ENCODE results near the gene ROCK2. TPM values are rescaled to one million over a fixed set of nuclear protein-coding genes. Genes with fewer than 3 reads are reported as not detected.

ROCK2 gene
- total and polyA plus RNA-seq, 2 donors (not counting 1 experiment from before 2014, with no cell fraction given): 2.3 to 30.2 TPM

GRCh38 chr2:11213090-11213638 lies 131.3 kb downstream of the ROCK2 start:
- Histone ChIP-seq H3K4me2 (replicated peaks; ENCODE audit: low read depth, low read length, poor library complexity, severe bottlenecking) (no peak overlapping the region), H3K4me3 (ENCODE audit: control extremely low read depth in 1 of 5, extremely low read depth in 1 of 5, insufficient read depth in 1 of 5, low read depth in 2 of 5, low read length in 4 of 5) (no peak overlapping the region), H3K27me3 (replicated peaks in 1 of 4; ENCODE audit: control extremely low read depth in 1 of 4, control insufficient read depth in 3 of 4, insufficient read depth in 4 of 4, low read length in 3 of 4) (no peaks in the 10 kb centered on the region), H3K27ac (ENCODE audit: low read length in 2 of 2) (no peak overlapping the region), H3K36me3 (replicated peaks in 1 of 2; ENCODE audit: control extremely low read depth in 1 of 2, control insufficient read depth in 1 of 2, extremely low read depth in 1 of 2, insufficient read depth in 2 of 2, low read length in 1 of 2) (peaks cover 2 to 39% of the 10 kb centered on the region in 2 experiments), H3K79me2 (ENCODE audit: control insufficient read depth, insufficient read depth, low read length) (no peaks in the 10 kb centered on the region), H2AFZ (ENCODE audit: insufficient read depth, low read depth, low read length, poor library complexity, severe bottlenecking) (no peak overlapping the region), H3K4me1 (ENCODE audit: control insufficient read depth in 2 of 2, insufficient read depth in 2 of 2, low read length in 2 of 2) (no peaks in the 10 kb centered on the region), H4K20me1 (ENCODE audit: control insufficient read depth, insufficient read depth, low read length, poor library complexity, severe bottlenecking) (no peaks in the 10 kb centered on the region), H3K9me3 (ENCODE audit: control extremely low read depth in 1 of 3, control insufficient read depth in 2 of 3, insufficient read depth in 1 of 3, low read length in 2 of 3) (no peaks in the 10 kb centered on the region), H3K9ac (ENCODE audit: low read length) (no peak overlapping the region)
- no peaks in the 10 kb centered on the region for H3K9me3 Mint-ChIP-seq (ENCODE audit: insufficient read depth)
- 98% methylated on average over 5 of the region's 5 CpGs for WGBS (ENCODE audit: insufficient coverage)
- no peak overlapping the region for H3K27ac Mint-ChIP-seq
- CTCF ChIA-PET: interaction anchor here (1.6 kb wide), 1 partner anchor 80 kb away, joined by 5 read pairs; a partner anchor contains a TSS
- H3K4me3 Mint-ChIP-seq: no peak overlapping the region
- no peak for TF ChIP-seq CTCF (IDR thresholded peaks at IDR 0.05)
- no peak for TF ChIP-seq EZH2 (IDR thresholded peaks at IDR 0.05; ENCODE audit: borderline replicate concordance, insufficient read depth, low read depth, low read length, poor library complexity, severe bottlenecking)
- intact Hi-C loops (cut with micrococcal nuclease): no loop called here
- POLR2A ChIA-PET: no interaction called here
- no peaks in the 10 kb centered on the region for H3K4me1 Mint-ChIP-seq
- ATAC-seq (ENCODE audit: low read depth) (no peak), DNase-seq (no peak)
- no peaks in the 10 kb centered on the region for H3K27me3 Mint-ChIP-seq

- Mint-ChIP-seq H3K4me3 (no peak overlapping the region), H3K4me1 (no peaks in the 10 kb centered on the region), H3K27ac (no peak overlapping the region), H3K9me3 (ENCODE audit: insufficient read depth) (no peaks in the 10 kb centered on the region), H3K27me3 (no peaks in the 10 kb centered on the region)
- Histone ChIP-seq H4K20me1 (ENCODE audit: control insufficient read depth, insufficient read depth, low read length, poor library complexity, severe bottlenecking) (no peaks in the 10 kb centered on the region), H3K27ac (ENCODE audit: low read length in 2 of 2) (no peak overlapping the region), H3K4me3 (ENCODE audit: control extremely low read depth in 1 of 5, extremely low read depth in 1 of 5, insufficient read depth in 1 of 5, low read depth in 2 of 5, low read length in 4 of 5) (no peak overlapping the region), H3K9ac (ENCODE audit: low read length) (no peak overlapping the region), H3K4me1 (ENCODE audit: control insufficient read depth in 2 of 2, insufficient read depth in 2 of 2, low read length in 2 of 2) (no peaks in the 10 kb centered on the region), H3K36me3 (replicated peaks in 1 of 2; ENCODE audit: control extremely low read depth in 1 of 2, control insufficient read depth in 1 of 2, extremely low read depth in 1 of 2, insufficient read depth in 2 of 2, low read length in 1 of 2) (peaks cover 2 to 39% of the 10 kb centered on the region in 2 experiments), H3K4me2 (replicated peaks; ENCODE audit: low read depth, low read length, poor library complexity, severe bottlenecking) (no peak overlapping the region), H3K9me3 (ENCODE audit: control extremely low read depth in 1 of 3, control insufficient read depth in 2 of 3, insufficient read depth in 1 of 3, low read length in 2 of 3) (no peaks in the 10 kb centered on the region), H3K79me2 (ENCODE audit: control insufficient read depth, insufficient read depth, low read length) (no peaks in the 10 kb centered on the region), H2AFZ (ENCODE audit: insufficient read depth, low read depth, low read length, poor library complexity, severe bottlenecking) (no peak overlapping the region), H3K27me3 (replicated peaks in 1 of 4; ENCODE audit: control extremely low read depth in 1 of 4, control insufficient read depth in 3 of 4, insufficient read depth in 4 of 4, low read length in 3 of 4) (no peaks in the 10 kb centered on the region)
- ATAC-seq (ENCODE audit: low read depth): no peak
- ChIA-PET CTCF (interaction anchor here (1.6 kb wide), 1 partner anchor 80 kb away, joined by 5 read pairs; a partner anchor contains a TSS), POLR2A (no interaction called here)
- intact Hi-C loops (cut with micrococcal nuclease): no loop called here
- TF ChIP-seq EZH2 (IDR thresholded peaks at IDR 0.05; ENCODE audit: borderline replicate concordance, insufficient read depth, low read depth, low read length, poor library complexity, severe bottlenecking): no peak
- no peak for TF ChIP-seq CTCF (IDR thresholded peaks at IDR 0.05)
- DNase-seq: no peak
Measured at GRCh38 chr2:11212645-11213044, 131.8 kb downstream of the ROCK2 start.
